ENCODE results near the gene TKTL1.
"Not testable (repeated sequence)": the region's sequence is repeated elsewhere in the genome, so short reads cannot be mapped to it uniquely, and the experiment has no call there.

The TKTL1 gene

DNA sequence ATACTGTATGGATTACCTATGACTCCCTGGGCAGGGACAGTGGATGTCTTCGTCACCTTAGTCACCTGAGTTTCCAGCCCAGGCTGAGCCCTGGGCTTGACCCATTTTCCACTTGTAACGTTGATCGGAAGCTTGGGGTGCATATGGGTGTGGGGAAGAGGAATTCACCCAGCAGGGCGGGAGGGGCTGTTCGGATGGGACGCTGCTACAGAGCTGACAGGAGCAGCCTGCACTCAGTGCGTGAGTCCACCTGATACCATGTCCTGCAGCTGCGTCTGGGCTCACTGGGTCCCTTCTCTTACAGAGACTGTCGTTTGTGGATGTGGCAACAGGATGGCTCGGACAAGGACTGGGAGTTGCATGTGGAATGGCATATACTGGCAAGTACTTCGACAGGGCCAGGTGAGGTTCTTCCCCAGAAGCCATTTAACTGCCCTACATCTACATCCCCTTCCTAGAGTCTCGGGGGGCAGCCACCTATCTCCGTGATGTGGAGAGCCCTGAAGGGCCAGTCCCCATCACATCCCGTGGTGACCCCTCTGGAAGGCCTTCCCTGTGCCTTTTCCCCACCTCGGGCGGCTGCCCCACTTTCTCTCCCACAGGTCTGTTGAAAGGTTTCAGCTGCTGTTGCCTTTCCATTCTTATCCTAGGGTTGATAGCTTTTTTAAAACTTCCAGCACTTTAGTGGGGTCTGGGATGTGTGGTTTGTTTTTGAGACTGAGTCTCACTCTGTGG, 13.6 kb downstream of the TKTL1 start:
- DNase-seq: no peak

DNA sequence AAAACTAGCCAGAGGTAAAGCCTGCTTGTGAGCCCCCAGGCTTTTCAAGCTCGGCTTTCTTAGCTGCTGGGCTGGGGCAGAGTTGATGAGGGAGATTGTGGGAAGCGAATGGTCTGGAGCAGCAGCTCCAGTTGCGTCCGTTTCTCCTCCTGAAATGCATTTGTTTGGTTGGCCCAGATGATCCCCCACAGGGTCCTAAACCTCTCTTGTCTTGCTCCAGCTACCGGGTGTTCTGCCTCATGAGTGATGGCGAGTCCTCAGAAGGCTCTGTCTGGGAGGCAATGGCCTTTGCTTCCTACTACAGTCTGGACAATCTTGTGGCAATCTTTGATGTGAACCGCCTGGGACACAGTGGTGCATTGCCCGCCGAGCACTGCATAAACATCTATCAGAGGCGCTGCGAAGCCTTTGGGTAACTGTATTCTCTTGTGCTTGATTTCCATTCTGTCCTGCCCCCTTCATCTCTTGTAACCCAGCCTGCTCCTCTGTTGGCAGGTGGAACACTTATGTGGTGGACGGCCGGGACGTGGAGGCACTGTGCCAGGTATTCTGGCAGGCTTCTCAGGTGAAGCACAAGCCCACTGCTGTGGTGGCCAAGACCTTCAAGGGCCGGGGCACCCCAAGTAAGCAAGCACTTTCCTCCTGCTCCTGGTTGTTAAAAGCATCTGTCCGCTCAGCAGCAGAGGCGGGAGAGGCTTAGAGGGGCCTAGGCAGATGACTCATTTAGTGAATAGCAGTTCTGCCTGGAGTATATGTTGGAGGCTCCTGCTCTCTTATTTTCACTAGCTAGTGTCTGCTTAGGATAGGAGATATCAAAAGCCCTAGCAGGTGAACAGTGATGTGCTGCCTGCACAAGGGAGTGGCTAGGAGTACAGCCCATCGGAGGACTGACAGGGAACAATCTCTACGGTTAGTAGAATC, 15.3 kb downstream of the TKTL1 start:
- no peak for DNase-seq

DNA sequence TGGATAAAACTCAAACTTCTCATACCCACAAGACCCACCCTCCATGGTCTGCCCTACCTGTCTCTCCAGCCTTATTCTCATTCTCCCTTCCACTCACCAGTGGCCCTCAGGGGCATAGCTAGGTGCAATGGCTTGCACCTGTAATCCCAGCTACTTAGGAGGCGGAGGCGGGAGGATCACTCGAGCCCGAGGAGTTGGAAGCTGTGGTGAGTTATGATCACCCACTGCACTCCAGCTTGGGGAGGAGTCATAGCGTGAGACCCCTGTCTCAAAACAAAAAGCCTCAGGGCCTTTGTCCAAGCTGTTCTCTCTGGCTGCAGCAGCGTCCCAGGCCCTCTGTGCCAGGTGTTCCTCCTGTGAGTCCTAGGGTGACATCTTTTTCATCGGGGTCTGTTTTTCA, 16.5 kb downstream of the TKTL1 start:
- DNase-seq: no peak

DNA sequence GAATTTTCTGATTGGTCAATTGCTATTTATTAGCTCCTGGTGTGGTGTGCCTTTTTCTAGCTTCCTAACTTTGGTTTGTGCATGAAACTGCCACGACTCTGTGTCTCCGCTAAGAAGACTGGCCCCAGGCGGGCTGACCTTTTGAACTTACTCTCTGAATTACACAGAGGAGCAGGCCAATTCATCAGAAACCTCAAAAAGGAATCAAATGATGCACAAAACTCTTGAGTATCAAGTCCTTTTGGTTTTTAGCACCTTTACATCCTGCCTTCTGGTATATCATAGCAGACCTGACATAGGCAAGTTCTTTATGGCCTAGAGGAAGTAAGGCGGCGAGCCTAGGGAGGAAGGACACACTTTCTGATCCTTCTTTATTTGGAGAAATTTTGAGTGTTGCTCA, 17.6 kb downstream of the TKTL1 start:
- no peak for DNase-seq

DNA sequence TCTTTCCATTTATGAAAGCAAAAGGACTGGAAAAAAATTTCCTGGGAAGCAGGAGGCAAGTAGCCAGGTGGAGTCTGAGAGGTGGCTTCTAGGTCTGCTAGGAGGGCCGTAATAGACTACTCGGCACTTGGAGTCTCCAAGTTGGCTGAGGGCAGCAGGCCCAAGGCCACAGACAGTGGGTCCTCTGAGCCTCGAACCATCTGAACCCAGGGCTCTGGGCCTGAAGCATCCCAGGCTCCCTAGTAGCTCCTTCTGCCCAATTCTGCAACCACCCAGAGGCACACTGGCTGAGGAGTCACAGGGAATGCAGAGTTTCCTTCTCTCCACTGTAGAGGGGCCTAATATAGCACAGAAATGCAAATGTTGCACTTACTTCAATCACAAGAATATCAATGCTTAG, 19.8 kb downstream of the TKTL1 start:
- no peak for DNase-seq

DNA sequence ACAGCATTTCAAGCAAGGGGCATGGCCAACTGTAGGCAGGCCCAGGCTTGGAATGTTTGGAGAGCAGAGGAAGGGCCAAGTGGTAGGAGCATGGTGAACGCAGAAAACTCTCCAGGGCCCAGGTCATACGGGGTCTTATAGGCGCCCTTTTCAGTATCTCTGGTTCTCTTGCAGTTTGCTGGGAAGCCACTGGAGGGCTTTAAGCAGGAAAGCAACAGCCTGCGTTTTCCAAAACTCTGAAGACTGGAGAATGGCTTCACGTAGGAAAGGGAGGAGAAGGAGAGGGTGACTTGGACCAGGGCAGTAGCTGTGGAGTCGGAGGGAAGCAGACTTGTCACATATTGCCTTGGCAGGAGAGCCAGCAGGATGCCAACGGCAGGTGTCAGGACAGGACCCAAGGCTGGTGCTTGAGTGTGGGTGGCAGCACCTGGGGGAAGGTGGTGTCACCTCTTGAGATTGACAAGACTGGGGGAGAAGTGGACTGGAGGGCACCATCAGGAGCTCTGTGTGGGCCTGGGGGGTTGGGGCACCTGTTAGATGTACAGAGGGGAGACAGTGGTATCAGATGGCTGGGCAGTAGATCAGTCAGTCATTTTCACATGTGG, 21.9 kb downstream of the TKTL1 start:
- DNase-seq: peak in 3 of 51 donors; percentile 0 to 5 (median 1)

DNA sequence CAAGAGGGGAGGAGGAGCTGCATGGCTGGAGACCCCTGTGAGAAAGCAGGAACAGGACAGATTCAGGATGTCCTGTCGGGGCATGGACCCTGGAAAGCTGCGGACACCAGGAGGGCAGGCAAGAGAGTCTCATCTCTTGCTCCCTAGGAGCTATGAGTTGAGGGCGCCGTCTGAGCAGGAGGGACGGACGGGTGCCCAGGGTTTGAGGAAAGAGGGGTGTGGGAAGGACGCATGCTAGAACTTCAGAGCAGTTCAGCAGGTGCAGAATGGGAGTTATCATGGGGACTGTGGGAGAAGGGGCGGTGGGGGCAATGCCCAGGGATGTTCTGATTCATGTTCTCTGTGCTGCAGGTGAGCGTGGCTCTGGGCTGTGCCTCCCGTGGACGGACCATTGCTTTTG, 24.8 kb downstream of the TKTL1 start:
- no peak for DNase-seq

DNA sequence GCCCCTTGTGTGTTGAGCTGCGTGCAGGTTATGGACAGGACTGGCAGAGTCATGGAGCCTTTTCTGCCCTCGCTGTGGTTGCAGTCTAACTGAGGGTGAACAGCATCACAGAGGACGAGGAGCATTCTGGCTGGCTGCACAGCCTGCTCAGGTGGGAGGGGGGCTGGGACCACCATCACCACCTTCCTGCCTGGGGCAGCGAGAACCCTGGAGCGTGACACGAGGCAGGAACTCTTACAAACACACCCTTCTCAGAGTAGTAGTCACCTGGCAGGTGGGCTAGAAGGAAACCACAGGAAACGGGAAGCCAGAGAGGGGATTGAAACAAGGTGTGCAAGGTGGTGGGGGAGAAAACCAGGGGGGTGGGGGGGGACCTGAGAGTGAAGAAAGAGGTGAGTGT, 25.6 kb downstream of the TKTL1 start:
- DNase-seq: no peak

DNA sequence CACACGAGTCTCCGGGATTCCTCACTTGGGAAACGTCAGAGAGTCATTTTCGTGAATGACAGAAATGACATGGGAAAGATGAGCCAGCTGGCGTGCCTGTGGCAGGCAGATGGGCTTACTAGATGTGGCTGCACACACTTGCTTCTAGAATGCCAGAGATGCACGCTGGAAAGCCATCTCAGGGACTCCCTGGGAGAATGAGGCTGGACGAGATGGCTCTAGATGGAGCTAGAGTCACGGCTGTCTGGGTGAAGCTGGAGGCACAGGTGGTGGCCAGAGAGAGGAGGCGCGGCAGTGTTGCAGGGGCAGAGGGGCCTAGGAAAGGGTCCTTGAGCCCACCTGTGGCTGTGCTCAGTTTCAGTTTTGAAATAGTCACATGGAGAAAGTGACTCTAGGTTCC, 26.0 kb downstream of the TKTL1 start:
- DNase-seq: no peak

DNA sequence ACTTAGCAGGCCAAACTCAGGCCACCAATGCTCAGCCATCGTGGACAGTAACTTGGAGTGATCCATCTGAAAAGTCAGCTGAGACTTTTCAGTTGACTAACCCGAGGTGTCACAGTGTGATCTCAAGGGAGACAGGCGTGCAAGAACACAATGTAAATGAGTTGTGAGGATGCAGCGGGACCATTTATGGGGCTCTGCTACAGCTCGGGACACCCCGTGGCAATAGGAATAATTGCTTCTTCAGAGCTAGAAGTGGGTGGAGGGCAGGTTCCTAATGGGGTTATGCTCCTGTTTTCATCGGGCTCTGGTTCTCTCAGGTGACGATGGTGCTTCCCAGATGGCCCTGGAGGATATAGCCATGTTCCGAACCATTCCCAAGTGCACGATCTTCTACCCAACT, 27.3 kb downstream of the TKTL1 start:
- no peak for DNase-seq

DNA sequence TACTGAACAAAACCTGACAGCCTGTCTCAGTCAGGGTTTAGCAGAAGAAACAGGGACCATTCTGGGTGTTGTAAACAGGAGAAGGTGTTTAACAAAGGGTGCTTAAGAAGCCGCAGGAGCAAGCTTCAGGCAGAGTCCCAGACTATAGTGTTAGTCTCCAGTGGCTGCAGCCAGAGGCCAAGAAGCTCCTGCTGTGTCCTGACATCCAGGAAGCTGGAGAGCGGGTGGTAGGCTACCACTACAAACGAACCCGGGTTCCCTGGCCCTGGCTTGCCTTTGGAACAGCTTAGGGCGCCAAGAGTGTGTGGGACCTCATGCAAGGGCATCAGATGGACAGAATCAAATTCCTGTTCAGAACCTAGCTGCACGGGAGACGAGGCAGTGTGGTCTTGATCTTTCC, 27.9 kb downstream of the TKTL1 start:
- no peak for DNase-seq

DNA sequence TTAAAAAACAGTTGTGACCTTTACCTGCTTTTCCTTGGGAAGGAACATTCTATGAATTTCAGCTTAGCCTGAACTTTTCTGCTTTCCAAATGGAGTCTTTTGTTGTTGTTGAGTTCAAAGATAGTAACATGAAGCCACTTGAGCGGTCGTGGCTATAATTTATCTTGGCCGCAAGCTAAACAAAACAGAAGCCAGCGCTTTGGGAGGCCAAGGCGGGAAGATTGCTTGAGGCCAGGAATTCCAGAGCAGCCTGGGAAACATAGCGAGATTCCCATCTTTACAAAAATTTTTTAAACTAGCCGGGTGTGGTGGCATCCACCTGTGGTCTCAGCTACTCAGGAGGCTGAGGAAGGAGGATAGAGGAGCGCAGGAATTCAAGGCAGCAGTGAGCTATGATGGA, 29.9 kb downstream of the TKTL1 start:
- no peak for DNase-seq

DNA sequence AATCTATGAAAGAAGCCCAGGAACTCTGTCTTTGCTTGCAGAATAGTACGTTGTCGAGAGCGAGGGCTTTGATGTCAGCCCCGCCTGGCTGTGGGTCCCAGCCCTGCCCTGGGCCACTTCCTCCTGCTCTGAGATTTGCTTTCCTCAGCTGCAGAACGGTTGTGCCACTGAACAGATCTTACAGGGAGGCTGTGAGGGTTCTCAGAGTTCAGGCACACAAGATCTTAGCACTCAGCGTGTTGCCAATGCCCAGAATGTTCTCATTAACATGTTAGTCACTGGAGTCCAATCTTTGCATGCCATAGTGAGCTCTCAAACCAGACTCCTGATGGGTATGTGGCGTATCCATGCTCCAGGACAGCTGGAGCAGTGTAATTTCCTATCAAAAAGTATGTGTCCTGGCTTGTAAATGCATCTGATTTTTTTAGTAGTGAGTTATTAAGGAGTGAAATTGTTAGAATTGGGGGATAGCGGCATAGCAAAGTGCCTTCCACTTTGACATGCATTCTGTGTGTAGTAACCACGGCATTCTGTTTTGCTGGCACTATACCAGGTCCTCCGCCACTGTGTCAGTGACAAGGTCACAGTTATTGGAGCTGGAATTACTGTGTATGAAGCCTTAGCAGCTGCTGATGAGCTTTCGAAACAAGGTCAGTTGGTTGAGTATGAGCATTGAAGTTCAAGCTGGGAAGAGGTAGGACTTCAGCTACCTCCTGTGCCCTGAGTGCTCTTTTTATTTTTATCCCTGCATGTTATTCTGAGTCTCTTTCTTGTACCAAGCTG, 31.6 kb downstream of the TKTL1 start:
- no peak for DNase-seq

DNA sequence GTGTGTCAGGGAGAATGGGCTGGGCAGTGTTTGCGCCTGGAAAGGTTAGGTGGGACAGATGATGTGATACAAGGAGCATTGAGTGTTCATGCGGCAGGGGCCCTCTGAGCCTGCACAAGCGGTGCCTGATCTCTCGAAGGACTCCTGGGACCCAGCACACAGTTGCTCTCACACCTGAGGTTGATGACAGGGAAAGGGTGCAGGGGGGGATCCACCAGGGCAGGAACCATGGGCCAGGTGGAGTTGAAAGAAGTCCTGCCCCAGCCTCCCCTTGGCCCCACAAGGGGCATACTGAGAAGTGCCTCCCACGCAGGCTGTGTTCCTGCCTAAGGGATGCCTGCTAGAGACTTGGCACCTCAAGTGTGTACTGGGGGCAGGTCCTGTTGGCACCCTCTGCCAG, 33.1 kb downstream of the TKTL1 start:
- DNase-seq: no peak

DNA sequence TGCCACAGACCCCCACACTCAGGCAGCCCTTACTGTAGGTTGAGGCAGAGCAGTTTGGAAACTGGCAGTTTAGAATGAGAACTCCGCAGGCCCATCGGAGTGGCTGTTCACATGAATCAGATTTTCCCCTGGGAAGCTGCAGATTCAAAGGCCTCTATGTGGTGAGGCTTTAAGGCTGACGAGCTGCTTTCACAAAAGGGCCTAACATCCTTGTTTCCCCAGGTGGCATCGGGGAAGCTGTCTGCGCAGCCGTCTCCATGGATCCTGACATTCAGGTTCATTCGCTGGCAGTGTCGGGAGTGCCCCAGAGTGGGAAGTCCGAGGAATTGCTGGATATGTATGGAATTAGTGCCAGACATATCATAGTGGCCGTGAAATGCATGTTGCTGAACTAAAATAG, 33.7 kb downstream of the TKTL1 start:
- no peak for DNase-seq

DNA sequence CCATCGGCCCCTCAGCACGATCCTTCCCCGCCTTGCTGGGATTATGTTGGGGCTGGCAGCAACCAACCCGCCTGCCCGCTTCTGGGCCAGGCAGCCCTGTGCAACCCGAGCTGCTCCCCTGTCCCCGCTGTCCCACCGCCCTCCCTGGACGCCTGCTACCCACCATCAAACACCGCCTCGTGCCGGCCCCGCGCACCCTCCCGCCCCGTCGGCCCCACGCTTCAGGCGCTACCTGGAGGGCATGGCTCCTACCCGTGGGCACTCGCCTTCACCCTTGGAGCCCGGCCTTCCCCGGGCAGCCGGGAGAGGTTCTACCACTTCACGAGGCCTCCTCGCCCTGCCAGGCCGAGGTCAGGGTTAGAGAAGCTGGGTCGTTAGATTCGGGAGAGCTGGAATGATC, 37.0 kb downstream of the TKTL1 start:
- DNase-seq: no peak

DNA sequence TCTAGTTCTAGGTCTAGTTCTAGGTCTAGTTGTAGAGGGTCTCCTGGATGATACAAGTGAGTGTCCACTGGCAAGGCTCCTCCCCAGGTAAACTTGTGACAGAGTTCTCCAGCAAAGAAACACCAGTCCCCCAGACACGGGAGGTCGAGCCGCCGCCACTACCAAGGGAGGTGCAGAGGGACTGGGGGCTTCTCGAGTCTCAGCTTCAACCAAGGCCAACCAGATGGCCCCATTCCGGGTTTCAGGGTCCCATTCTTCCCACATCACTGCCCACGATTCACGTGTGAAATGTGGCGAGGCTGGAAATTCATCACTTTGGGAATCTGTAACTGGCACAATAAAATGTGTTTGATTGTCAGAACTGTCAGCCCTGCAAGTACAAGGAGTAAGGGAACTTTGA, 37.5 kb downstream of the TKTL1 start:
- no peak for DNase-seq

DNA sequence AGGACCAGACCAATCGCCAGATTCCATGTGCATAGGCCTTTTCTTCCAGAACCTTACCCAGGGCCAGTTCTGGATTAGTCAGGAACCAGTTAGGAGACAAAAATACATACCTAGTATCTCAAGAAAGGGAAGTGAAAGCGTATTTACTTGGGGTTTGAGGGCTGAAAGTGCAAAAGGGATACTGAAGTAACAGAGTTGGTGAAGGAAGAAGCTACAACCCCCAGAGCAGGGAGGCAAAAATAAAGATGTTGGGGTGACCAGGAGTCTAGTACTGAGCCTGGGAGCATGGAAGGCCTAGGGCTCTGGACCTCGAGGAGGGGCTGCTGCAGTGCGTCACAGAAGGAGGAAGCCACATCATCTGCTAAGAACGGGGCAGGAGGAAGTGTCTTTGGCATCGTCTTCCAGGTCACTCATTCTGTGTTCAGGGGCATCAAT, 38.3 kb downstream of the TKTL1 start:
- DNase-seq: no peak

DNA sequence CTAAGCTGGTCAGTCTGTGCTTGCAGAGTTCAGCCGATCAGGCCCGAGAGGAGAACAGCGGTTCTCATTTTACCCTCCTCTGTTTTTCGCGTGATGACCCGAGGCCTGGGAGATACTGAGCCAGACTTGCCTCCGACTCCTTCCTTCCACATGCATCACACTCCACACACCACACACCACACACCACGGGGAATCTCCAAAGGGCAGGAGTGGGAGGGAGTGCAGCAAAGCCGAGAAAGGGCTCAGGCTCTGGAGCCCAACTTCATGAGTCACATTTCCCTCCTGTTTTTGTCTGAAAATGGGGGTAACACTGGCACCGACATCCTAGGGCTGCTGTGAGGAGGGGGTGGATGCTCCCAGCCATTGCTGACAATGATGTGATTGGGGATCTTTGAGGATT, 38.9 kb downstream of the TKTL1 start:
- DNase-seq: no peak

DNA sequence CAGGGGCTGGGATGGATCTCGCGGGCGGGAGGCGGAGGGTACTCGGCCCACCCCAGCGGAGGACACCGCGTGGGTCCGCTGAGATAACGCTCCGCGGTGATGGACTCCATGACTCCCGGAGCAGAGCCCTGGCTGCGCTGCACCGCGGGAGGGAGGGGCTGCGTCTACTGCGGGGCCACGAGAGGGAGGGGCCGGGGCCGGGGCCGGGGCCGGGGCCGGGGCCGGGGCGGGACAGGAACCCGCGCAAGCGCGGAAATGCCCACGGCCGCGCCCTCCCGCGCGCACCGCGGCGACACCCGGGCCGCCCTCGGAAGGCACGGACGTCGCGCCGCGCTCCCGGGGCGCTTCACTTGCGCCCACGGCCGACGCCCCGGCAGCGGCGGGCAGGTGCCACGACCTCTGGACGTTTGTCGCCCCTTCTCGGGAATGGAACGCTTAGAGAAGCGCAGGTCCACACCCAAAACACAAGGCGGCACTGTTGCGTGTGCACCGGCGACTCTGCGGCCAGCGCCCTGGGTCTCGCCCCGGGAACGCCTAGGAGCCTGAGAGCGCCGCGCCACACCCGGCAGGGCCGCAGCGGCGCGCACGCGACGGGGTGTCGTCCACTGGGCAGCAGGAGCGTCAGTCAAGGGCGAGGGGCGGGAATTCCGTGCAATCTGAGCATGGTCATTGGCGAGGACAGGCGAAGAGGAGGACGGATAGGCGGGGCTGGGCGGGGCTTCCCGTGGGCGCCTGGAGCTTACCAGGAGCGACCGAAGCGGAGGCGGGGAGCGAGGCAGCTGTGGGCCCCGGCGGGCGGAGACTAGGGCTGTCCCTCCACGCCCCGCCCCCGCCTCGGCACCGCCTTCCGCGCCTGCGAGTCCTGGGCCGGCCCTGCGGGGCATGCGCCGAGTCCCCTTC, 46.1 kb downstream of the TKTL1 start:
- DNase-seq: not testable (repeated sequence)

DNA sequence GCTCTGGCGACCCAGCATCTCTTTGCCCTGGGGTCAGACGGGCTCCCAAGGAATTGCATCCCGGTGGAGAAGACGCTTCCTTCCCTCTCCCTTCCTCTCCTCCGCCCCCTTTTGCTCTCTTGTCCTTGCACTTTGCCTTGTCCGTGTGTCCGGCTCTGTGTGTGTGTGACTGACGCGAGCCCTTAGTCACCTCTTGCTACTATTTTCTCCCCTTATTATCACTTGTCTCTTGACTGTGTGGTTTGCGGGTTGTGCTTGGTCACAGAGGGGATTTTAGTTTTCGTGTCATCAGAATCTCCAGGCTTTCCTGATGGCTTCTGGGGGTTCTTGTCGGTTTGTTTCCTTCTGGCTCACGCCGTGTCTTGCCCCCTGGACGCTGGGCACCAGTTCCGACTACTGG, 47.5 kb downstream of the TKTL1 start:
- DNase-seq: not testable (repeated sequence)

Measured in hypothalamus (tissue), 51 donors.